NCI-H345 treated with DMSO at 0.1 percent for 48 hours (cell line): Measurements from ENCODE around the gene SS18L1.
"Not testable (repeated sequence)": the region's sequence is repeated elsewhere in the genome, so short reads cannot be mapped to it uniquely, and the experiment has no call there.

Experiments
- DNase-seq: peaks from one replicate; lab custom pipeline; 2025; ENCODE audit not compliant: unreplicated experiment; lab: John Stamatoyannopoulos, UW

The SS18L1 gene

DNA sequence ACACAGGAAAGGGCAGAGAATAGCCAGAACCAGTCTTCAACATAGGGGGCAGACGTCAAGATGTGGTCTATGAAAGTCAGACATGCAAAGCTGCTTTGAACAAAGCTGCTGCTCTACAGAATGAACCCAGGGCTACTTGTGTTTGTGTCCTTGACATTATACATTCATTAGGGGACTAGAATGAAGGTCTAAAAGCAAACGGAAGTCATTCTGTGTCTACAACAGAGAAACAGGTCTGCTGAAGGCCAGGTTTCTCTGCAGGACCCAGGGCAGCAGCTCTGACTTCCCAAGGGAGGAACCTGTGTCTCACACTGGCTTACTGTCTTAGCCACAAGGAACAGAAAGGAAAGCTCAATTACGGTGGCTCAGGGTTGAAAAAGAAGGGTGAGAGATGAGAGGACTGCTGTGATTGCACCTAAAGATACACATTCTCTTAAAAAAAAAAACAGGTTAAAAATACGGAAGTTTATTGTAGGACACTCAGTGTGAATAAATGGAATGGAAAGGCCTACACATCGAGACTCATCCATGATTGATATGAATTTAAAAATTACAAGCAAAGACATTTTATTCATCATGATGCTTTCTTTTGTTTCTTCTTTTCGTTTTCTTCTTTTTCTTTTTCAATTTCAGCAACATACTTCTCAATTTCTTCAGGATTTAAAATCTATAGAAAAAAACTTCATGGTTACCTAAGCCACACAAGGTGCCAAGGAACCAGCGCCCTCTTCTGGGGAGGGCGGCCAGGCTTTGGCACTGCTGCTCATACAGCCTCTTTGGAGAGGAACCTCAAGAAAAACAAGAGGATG, 7.1 kb upstream of the SS18L1 start:
- DNase-seq: no peak

DNA sequence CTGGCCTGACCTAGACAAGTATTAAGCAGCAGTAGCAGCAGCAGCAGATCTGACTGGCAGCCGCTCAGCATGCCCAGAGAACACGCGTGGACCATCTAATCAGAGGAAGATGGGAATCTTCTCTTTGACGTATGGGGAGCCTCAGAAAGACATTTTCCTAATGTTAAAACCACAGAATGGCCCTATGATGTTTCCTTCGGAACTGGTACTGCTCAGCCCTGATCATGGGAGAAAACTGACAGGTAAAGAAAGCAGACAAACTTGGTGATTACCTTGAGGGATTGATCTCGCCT, 6.5 kb upstream of the SS18L1 start:
- DNase-seq: no peak

DNA sequence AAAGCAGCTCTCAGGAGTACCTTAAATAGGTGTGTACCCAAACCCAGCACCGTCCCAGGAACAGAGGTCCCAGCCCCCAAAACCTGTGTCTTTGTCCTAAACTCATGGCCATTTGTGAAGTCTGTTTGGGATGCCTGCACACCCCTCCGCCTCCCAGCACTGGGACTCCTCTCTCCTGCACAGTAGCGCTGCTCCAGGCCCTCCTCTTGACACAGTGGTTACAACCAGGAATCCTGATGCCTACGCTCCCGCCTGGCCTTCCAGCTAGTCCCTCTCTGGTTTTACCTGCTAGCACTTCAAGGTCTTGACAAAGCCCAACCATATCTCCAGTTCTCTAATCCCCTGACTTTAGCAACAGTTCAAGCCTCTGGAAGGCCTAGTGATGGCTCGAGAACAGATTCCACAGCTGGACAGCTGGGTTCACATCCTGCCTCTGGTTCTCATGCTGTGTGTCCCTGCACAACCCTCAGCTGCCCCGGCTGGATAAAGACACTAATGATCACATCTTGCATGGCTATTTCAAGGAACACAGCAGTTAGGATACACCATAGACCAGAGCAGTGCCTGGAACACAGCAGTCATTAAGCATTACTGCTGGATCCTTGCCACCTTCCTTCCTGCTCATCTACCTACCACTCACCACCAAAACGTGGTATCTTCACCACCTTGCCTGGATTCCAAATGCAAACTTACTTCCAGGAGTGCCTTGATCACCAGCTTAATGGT, 5.9 kb upstream of the SS18L1 start:
- DNase-seq: no peak

DNA sequence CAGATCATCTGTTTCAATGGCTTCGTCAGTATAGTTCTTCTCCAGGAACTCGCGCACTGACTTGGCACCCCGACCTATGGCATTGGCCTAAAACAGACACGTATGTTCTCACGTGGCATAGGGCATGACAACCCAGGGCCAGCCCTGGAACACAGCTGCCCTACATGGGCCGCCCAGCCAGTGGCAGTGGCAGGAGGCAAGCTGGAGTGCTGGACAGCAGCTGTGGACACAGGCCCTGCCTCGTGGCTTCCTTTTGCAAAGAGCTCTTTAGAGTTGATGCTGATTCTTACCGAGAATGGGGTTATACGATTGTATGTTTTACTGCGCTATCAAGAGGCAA, 5.4 kb upstream of the SS18L1 start:
- DNase-seq: no peak

DNA sequence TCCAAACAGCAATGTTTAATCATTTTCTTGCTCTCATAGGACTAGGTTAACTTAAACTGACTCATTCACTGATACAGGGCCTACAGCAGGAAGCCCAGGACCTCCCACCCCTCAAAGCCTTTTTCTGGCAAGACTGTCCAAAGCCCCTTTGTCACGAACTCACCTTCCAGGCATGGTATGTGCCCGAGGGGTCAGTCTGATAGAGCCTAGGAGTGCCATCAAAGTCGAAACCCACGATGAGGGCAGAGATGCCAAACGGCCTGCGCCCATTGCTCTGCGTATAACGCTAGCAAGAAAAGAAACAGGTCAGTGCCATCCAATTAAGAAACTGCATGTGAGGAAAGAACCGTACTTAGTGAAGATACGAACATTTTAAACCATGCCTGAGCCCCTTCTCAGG, 4.7 kb upstream of the SS18L1 start:
- DNase-seq: no peak

DNA sequence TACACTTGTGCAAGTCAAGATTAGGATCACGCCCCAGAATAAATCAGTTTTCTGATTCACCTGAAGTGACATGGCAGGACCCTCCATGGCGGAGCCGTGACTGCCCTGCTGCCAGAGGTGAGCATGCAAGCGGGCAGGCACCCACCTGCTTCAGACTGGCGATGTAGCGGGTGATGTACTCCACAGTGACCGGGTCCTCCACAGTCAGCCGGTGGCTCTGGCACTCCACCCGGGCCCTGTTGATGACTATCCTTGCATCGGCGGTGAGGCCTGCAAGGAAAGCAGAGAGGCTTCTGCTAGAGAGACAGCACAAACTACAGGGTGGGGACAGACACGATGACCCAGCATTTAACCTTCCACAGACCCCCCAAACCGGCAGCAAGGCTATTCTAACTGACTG, 3.9 kb upstream of the SS18L1 start:
- DNase-seq: no peak

DNA sequence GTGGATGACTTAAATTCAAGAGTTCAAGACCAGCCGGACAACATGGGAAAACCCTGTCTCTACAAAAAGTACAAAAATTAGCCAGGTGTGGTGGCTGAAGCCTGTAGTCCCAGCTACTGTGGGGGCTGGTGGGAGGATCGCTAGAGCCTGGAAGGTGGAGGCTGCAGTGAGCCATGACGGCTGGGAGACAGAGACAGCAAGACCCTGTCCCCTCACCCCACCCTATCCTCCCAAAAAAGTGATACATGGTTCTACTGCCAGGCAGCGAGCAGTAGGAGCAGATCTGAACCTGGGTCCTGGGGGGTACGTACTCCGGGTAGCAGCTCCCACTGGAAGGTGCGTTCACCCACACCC, 2.5 kb upstream of the SS18L1 start:
- no peak for DNase-seq

DNA sequence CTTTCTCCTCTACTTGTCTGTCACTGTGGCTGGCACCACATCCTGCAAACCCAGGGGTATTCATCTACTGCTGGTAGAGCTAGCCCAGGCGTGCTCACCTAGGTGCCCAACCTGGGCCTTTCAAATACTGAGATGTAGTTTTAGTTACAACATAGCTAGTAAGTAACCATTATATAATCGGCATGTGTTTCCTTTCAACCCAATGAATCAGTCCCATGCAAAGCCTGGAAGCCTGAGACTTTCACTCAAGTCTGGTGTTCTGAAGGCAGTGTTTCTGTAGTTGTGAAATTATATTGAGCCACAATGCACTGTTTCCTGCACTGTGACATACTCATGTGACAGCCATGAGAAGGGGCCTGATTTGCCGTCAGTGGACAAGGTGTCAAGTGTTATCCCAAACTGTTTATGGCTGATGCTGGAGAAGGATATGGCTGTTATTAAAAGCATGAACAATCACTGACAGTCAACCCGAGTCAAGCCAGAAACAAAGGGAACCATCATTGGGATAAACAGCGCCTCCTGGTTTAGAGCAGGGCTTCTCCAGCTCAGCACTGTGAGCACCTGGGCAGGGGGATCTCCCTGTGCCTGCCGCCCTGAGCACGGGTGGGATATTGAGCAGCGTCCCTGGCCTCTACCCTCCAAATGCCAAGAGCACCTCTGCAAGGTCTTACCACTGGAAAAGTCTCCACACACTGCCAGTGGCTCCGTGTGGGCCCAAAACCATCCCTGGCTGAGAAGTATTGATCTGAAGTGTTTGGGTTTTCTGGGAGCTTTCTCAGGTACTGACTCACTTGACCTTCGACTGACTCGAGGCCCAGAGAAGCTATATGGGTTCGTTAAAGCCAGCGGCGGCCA, 1.9 kb upstream of the SS18L1 start:
- no peak for DNase-seq

DNA sequence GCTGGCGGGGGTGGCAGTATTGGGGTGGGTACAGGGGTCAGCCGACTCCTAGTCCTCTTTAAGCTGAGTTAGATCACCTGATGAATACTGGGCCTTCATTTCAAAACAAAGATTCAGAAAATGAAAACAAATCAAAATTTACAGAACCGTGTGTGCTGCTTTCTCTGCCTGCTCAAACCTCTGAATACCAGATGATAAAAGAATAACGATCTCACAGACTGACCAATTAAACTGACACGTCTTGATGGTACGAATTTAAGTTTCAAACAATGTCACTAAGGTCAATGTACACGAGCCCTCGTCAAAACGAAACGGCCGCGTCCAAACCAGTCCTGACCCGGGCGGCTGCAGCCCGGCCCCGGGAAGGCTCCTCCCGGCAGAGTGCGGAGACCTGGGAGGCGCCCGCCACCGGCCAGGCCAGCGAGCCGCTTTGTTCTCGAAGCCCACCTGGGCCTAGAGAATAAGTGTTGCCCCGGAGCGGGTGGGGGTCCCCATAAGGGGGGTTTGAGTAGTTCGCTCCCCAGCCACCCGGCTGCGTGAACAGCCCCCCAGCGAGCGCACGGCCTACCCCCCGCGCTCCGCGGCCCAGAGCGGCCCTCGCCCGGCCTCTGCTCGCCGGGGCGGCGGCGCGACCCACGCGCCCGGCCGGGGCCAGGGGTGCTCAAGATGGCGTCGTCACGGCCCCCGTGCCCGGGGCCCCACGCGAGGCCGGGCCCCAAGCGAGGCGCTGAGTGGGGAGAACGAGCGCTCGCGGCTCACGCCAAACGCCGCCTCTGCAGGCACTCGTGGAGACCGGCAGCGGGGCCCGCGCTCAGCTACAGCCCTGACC, 1.1 kb upstream of the SS18L1 start:
- no peak for DNase-seq

DNA sequence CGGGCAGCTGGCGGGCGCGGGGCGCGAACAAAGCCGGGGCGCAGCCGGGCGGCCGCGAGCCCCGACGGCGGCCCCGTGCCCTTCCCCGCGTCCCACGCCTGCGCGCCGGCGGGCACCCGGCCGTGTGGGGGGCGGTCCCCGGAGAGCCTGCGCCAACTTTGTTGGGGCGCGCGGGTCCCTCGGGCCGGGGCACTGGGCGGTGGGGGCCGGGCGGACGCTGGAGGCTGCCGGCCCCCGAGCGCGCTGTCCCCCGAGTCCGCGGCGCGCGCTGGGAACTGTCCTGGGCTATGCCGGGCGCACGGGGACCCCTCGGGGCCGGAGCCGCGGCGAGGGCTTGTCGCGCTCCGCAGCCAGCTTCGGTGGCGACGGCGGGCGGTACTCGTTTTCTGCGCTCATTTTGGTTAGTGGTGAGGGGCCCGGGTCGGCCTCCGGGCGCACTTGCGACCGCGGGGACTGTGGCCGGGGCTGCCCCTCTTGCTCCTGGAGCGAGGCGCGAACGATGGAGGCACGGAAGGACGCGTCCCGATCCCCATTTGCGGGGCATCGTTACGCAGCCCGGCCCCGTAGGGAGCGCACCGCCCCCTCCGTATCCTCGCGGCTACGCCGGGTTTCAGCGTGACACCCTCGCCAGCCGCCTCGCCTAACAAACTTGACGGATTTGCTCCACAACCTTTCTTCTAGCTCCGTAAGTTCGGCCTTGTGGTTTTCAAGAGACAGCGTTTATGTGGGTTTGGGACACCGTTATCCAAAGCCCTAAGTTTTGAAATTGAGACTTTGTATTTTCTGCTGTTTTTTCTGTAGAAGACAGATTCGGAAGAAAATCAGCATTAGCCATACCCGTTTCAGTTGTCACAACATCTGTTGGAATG, 622 bp downstream of the SS18L1 start:
- DNase-seq: no peak

DNA sequence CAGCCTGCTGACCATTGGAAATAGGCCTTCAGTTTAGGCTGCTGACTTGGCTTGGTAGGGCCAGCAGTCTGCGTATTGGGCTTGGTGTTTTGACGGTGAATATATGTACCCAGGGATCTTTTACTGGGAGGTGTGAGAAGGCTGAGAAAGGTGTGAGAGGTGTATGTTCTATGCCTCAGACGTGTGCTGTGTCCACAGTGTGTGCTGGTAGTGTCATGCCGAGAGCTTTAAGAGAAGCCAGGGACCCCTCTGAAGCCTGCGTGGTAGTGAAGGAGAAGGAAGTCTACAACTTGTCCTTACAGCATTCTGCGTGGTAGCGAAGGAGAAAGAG, 2.1 kb downstream of the SS18L1 start:
- no peak for DNase-seq

DNA sequence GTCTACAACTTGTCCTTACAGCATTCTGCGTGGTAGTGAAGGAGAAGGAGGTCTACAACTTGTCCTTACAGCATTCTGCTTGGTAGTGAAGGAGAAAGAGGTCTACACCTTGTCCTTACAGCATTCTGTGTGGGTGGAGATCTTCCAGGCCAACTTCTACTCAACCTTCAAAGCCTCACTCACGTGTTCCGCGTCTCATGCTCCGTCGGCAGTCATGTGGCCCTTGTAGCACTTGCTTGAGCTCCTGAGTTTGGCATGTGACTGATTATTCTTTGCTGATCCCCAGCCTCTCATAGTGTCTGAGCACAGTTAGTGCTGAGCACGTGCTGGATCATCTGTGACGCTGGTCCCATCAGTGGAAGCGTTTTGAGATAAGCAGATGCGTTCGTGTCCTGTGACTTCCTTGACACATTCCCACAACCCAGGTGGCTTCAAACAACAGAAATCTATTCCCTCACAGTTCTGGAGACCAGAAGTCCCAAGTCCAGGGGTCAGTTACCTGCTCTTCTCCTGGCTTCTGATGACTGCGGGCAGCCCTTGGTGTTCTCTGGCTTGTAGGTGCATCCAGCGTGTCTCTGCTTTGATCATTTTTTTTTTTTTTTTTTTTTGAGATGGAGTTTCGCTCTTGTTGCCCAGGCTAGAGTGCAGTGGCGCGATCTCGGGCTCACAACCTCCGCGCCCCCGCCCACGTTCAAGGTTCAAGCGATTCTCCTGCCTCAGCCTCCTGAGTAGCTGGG, 2.6 kb downstream of the SS18L1 start:
- no peak for DNase-seq

DNA sequence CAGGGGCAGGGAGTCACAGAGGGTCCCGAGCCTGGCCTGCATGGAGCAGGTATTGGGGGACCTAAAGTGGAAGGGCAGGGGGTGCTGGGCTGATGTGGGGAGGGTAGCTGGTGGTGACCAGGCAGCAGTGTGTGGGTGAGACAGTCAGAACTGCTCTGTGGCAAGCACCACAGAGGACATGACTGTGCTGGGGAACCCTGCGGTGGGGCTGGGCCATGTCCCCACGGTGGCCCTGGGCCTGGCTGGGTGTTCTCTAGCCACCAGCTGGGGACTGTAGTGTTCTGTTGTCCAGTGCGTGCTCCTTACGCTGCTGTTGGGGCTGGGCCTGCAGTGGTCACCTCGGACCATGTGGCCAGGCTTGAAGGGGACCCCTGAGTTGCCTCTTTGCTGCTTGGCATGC, 3.6 kb downstream of the SS18L1 start:
- DNase-seq: no peak

DNA sequence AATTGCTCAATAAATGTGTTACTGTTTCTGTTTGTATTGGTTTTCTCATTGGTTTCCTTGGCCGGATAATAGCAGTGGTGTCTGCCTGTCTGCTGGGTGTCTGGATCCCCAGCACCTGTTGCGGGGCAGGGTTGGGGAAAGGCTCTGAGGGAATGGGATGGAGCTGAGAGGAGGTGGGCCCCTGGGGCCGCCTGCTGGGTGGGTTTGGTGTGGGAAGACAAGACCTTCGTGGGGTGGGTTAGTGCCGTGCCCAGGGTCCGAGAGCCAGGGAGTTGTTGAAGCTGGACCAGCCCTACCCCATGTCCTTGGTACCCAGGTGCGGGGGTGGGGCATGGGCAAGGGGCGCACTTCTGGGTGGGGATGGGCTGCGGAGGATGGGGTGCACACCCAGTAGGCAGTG, 4.0 kb downstream of the SS18L1 start:
- DNase-seq: no peak

DNA sequence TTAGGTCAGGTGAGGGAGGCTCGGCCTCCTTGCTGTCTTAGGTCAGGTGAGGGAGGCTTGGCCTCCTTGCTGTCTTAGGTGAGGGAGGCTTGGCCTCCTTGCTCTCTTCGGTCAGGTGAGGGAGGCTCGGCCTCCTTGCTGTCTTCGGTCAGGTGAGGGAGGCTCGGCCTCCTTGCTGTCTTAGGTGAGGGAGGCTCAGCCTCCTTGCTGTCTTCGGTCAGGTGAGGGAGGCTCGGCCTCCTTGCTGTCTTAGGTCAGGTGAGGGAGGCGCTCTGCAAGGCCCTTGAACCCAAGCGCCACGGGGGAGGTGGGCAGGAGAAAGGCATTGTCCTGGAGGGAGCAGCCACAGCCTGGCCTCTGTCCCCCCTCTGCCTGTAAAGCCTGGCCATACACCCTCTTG, 4.8 kb downstream of the SS18L1 start:
- not testable (repeated sequence) for DNase-seq

DNA sequence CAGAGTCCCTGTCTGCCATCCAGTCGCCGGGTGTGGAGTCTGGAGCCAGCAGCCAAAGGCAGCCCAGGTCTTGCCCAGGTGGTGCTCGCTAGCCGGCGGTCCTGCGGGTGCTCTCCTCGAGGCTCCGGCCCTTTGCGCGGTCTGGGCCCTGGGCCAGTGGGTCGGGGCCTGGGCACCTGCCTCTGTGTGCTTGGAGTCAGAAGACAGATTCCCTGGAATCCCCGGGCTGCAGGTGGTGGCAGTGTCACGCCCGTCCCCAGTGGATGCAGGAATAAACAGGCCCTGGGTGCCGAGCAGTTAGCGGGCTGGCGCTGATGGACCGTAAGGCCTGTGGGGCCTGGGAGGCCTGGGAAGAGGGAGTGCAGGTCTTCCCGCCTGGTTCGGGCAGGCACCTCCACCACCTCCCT, 5.3 kb downstream of the SS18L1 start:
- DNase-seq: no peak

DNA sequence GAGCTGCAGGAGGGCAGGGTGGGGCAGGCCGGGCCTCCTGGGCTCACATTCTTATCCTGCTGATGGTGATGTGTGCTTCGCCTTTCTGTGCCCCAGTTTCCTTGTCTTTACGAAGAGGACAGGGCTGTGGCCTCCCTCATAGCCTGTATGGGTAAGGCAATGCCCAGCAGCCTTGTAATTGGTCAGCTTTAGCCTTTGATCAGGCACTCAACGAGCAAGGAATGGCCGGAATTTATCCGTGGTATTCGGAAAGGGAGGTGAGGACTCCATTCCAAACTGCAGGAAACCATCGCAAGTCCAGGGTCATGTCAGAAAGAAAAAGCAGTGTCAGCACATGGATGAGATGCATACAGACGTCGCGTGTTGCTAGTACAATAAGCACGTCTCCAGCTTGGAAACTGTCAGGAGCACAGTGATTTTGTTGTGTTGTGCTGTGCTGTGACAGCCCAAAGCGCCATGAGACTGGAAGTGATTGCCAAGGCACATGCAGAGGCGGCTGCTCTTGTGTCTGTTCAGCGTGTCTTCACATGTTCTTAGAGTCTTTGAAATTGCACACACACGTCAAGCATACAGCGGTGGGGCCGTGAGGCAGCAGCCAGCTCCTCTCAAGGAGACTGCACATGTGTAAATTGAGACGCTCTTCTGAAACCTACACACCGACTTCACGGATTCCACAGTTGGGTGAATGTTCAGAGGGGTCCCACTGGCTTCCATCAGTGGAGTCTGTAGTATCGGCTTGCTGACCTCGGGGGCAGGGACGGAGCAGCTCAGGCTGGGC, 6.2 kb downstream of the SS18L1 start:
- DNase-seq: no peak

DNA sequence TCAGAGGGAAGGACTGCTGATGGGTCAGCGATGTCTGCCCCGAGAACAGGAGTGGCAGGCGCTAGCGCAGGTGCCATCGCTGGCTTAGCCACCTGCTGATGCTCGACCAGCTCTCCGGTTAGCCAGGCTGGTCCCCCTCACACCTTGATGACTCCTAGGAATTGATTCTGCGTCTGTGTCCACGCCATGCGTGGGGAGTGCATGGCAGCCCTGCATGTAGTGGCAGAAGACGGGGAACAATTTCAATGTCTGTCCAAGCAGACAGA, 6.7 kb downstream of the SS18L1 start:
- DNase-seq: no peak

DNA sequence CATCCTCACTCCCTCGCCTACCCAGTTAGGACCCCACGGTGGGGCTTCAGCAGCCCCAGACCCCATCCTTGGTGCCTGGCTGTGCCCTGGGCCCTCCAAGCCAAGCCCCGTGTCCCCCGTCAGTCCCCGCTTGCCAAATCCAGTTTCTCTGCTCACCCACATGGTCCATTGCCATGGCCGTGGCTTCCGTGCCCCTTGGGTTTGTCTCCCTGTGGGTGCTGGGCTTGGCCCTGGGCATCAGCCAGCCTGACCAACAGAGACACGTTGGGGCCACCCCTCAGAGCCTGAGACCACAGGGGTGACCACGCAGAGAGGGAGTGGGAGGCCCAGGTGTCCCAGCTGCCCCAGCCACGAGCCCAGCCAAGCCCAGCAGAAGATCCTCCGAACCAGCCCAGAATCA, 7.7 kb downstream of the SS18L1 start:
- DNase-seq: no peak
